GM21528 (cell line): ENCODE data around the gene ZC3HAV1.
A peak's percentile ranks its signal among the peaks of the same experiment; 100 is the strongest.
"Not testable (repeated sequence)": the region's sequence is repeated elsewhere in the genome, so short reads cannot be mapped to it uniquely, and the experiment has no call there.

Experiments
- ATAC-seq: cut with Tn5 transposase; IDR thresholded peaks from one replicate; pipeline ENCODE4 v1.9.1; 2021; ENCODE audit warnings: mild to moderate bottlenecking, moderate library complexity; ENCODE audit not compliant: unreplicated experiment, low FRiP score

Gene ZC3HAV1

GRCh38 chr7:139088268-139088667 is 21.3 kb downstream of the ZC3HAV1 start:
- no peak for ATAC-seq

- ATAC-seq = no peak
Measured at GRCh38 chr7:139087212-139087611, 22.3 kb downstream of the ZC3HAV1 start.

- ATAC-seq = no peak
Measured at GRCh38 chr7:139086454-139086853, 23.1 kb downstream of the ZC3HAV1 start.

DNA sequence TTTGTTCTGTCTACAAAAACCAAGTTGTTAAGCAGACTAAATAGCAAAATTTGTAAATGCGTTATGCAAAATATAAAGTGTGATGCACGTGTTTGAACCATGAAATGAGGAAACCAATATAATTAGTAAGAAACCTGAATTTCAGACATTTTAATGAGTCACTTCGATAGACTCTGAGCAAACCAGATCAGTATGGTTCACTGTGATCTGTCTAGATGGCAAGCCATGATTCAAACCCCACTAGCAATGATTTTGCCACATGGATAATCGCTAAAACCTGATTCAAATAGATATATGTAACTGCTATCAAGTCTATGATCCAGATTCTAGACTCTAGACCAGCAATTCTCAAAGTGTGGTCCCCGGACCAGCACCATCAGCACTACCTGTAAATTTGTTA is 24.8 kb downstream of the ZC3HAV1 start:
- ATAC-seq = no peak

DNA sequence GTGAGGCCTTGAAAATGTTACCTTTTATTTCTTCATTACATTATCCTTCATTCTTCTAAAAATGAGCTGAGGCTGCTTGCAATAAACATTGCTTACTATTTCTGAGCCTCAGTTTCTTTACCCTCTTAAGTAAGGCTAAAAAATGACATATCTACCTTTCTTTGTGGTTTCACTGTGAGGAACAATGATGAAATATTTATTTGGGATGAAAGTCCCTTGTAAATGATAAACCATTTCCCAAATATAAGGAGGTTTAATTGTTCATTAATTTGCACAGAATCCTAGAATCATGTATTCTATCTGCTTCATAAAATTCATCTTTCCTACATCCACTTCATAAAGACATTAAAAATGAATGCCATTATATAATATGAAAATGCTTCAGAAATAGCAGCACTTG is 27.9 kb downstream of the ZC3HAV1 start:
- no peak for ATAC-seq

GRCh38 chr7:139080905-139081304 is 28.6 kb downstream of the ZC3HAV1 start:
- no peak for ATAC-seq

DNA sequence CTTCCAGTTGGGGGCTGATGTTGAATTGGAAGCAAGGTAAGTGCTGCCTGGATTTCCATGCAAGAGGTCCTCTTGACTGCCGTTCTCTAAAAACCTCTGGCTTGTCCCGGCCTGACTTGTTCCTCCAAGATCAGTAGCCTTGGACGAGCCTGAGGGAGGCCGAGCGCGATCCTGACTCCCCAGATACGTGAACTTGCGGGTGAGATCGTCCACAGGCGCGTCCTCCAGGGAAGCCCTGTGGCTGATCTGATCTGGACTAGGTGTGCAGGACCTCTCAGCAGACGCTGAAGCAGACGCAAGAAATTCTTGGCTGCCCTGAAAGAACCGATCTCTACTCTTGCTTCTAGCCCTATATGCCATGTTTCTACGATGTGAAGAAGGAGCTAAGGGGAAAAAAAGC is 29.7 kb downstream of the ZC3HAV1 start:
- ATAC-seq = no peak

DNA sequence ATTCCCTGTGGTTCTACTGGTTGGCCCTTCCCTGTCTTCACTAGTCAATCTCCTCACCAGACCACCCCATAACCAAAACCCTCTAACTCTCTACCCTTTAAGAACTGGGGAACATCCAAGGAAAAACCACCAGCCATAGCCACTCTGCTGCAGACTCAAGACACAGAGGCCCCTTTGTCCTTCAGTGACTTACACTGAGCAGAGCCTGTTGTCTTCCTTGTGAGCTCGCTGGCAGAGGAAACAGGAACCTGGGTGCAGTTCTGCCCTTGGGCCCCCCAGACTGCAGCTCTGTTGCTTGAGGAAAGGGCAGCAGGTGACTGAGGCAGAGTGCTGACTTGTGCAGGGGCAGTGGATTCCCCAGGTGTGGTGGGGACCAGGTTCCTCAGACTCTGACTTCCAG is 30.6 kb downstream of the ZC3HAV1 start:
- ATAC-seq = no peak

DNA sequence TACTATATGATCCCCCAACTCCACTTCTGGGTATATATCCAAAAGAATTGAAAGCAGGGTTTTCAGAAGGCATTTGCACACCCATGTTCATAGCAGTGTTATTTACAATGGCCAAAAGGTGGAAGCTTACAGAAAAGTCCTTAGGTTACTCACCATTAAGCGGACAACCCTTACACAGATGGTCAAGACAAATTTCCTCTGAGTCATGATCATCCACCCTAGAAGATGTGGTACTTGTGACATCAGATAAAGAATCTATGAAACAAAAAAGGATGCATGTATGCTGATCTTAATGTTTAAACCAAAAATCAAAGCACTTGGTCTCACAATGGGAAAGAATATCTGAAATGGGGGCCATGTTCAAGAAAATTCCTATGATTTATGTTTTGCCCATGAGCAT is 31.1 kb downstream of the ZC3HAV1 start:
- no peak for ATAC-seq

DNA sequence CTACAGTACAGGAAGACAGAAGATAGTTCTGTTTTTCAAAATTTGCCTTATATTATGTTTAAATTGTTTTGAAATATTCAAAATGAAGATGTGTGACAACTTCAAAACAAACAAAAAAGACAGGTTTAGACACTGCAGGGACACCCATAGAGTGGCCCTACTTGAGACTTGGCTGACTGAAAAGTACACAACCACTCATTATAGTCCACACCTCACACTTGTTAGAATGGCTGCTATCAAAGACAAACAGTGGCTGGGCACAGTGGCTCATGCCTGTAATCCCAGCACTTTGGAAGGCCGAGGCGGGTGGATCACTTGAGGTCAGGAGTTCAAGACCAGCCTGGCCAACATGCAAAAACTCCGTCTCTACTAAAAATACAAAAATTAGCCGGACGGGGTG is 31.8 kb downstream of the ZC3HAV1 start:
- not testable (repeated sequence) for ATAC-seq

DNA sequence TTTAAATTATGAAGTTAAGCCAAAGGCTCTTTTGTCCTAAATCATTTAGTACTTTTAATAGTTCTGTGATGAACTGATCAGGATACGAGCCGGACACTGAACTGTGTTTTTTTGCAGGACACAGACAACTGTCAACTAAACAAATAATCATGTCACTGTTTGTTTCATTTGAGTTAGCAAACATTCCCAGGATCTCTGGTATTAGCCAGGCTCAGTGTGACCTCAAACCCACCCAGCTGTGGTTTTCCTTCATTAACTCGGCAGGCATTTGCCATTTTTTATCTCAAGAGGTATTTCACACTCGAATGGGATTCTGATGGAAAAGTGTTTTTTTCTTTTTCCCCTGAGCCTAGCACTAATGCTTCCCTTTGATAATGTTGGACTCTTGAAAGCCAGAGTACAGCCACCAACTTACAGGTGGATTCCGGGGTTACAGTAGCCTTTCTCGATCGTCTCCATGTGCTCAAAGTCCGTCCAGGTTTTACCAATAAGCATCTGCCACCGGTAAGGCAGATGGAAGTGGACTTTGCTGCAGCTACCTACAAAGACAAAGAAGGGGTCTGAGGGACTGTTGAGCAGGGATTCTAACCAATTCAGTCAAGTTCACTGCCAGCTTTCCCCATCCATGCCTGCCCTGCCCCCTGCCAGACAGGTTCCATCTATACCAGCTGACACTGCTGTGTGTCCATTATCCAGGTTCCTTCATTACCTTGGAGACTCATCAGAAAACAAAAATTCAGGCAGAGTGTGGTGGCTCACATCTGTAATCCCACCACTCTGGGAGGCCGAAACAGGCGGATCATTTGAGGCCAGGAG is 33.4 kb downstream of the ZC3HAV1 start:
- ATAC-seq = no peak

- ATAC-seq = peak; percentile 90
Measured at GRCh38 chr7:139075031-139075652, 34.4 kb downstream of the ZC3HAV1 start.

GRCh38 chr7:139072796-139073195 is 36.7 kb downstream of the ZC3HAV1 start:
- ATAC-seq = no peak

DNA sequence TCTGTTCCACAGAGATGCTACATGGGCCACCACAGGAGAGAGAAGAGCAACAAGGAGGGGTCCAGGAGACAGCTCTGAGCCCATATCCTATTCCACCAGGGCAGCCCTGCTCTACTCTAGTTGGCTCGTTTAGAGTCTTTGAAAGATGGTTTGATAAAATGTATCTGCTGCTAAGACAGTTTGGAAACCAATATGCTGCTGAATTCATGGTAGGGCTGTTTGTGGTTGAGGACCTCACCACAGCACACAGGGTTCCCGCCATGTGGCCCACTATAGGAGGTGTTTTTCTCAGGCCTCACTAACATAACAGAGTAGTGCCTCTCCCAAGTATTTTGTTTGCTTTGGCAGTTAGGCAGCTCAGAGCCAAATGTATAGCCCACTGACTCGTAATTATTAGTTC is 37.8 kb downstream of the ZC3HAV1 start:
- ATAC-seq = no peak

GRCh38 chr7:139068544-139069399 is 40.7 kb downstream of the ZC3HAV1 start:
- ATAC-seq = no peak

- ATAC-seq = no peak
Measured at GRCh38 chr7:139066315-139066714, 43.2 kb downstream of the ZC3HAV1 start.

DNA sequence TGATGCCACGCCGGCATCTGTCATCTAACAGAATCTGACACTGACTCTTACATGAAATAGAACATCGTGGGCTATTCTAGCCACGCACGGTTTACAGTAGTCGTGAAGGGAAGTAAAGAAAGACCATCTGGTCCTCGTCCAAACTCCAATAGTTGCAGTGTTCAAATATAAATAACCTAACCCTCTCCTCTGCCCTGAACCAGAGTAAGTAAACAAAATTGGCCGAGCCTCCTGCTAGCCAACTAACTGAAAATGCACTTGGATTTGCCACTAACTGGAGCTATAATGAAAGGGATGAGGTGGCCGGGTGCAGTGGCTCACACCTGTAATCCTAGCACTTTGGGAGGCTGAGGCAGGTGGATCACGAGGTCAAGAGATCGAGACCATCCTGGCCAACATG is 44.2 kb downstream of the ZC3HAV1 start:
- no peak for ATAC-seq

DNA sequence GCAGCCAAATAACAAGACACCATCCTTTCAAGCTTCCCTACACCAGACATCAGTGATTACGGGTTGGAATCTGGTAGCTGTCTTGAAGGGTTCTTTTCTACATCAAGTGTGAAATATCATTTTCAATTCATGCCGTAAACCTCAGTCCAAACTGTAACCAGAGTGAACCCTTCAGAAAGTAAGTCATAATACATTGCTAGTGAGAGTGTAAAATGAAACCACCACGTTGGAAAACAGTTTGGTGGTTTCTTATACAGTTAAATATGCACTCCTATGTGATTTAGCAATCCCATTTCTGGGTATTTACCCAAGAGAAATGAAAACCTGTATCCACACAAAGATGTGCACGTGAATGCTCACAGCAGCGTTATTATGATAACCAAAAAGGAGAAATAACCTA is 48.1 kb downstream of the ZC3HAV1 start:
- no peak for ATAC-seq

GRCh38 chr7:139060695-139061237 is 48.8 kb downstream of the ZC3HAV1 start:
- ATAC-seq = no peak

DNA sequence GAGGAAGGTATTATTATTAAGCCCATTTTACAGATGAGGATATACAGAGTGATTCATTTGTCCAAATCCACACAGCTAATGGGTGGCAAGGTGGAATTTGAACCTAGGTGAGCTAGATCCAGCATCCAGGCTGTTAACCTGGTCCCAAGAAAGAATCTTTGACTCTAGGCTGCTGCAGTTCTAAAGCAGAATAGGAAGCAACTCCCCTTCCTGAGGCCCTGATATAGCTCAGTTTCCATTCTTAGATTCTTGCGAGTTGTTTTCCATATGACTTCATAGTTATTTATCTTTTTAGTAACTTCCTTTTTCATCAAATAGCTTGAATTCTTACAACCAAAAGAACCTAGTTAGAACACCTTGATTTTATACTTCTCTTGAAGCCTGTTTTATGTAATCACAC is 49.6 kb downstream of the ZC3HAV1 start:
- no peak for ATAC-seq

DNA sequence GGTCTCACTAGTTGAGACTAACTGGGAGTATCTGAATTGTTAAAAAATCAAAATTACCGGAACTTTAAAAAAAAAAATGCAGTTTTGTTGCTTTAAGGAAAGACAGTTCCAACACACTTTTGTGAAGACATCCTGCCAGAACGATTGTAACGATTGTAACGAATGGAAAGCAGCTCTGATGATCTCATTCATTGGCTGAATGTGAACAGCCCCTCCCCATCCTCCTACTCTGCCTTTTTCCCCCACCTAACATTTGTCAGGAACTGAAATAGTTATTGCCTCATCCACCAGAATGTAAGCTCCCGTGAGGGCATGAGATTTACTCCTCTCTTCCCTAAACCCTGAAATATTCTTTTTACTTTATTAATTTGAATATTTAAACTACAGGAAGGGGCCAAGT is 50.6 kb downstream of the ZC3HAV1 start:
- no peak for ATAC-seq
